Ascending aorta (tissue), 2 donors: ENCODE results near the gene HNRNPA0. TPM values are rescaled to one million over a fixed set of nuclear protein-coding genes. Genes with fewer than 3 reads are reported as not detected.

Experiments
- DNase-seq, 2 donors: peaks; one replicate each; pipeline ENCODE4 v3.0.0-alpha.2; 2019; ENCODE audit warnings: low spot score in 2 of 2
- H3K27ac ChIP-seq, 2 donors: fragments of 200-600 bp; sonication (generic); one replicate each; pipeline ENCODE4 v1.5.1; 2016 to 2017; ENCODE audit warnings: mild to moderate bottlenecking in 1 of 2
- H3K27me3 ChIP-seq: fragments of 200-600 bp; sonication (generic); one replicate; pipeline ENCODE4 v1.5.1; 2017
- H3K36me3 ChIP-seq, 2 donors: fragments of 200-600 bp; sonication (generic); one replicate each; pipeline ENCODE4 v1.5.1; 2016
- H3K4me1 ChIP-seq, 2 donors: fragments of 200-600 bp; sonication (generic); one replicate each; pipeline ENCODE4 v1.5.1; 2016 to 2017; ENCODE audit warnings: mild to moderate bottlenecking in 1 of 2
- H3K4me3 ChIP-seq, 2 donors: fragments of 200-600 bp; sonication (generic); one replicate each; pipeline ENCODE4 v1.5.1; 2016 to 2017; ENCODE audit warnings: mild to moderate bottlenecking in 1 of 2
- H3K9me3 ChIP-seq, 2 donors: fragments of 200-600 bp; sonication (generic); one replicate each; pipeline ENCODE4 v1.5.1; 2016
- intact Hi-C: fragments of 100-400 bp; cut with DNase I; formaldehyde crosslinking; loops from one replicate; pipeline ENCODE4 v1.15.1; 2023
- total RNA-seq: library from RNA; depleted of rRNA; stranded (reverse); fragments of >200 nt; gene quantifications from one replicate; pipeline ENCODE4 v1.1.0, GENCODE V29; 2016
- TF ChIP-seq, protein P1 (sequence below), 3 experiments: fragments of 200-600 bp in 2 of 3; fragments of 450-650 bp in 1 of 3; sonication (generic) in 2 of 3; IDR thresholded peaks; one replicate each; pipeline ENCODE4 v1.5.1; 2016 to 2019; ENCODE audit warnings: antibody characterized with exemption in 3 of 3, mild to moderate bottlenecking in 1 of 3, moderate library complexity in 1 of 3

Gene HNRNPA0
- total RNA-seq, 1 donor from 2014 or later, result 8.6 TPM

DNA sequence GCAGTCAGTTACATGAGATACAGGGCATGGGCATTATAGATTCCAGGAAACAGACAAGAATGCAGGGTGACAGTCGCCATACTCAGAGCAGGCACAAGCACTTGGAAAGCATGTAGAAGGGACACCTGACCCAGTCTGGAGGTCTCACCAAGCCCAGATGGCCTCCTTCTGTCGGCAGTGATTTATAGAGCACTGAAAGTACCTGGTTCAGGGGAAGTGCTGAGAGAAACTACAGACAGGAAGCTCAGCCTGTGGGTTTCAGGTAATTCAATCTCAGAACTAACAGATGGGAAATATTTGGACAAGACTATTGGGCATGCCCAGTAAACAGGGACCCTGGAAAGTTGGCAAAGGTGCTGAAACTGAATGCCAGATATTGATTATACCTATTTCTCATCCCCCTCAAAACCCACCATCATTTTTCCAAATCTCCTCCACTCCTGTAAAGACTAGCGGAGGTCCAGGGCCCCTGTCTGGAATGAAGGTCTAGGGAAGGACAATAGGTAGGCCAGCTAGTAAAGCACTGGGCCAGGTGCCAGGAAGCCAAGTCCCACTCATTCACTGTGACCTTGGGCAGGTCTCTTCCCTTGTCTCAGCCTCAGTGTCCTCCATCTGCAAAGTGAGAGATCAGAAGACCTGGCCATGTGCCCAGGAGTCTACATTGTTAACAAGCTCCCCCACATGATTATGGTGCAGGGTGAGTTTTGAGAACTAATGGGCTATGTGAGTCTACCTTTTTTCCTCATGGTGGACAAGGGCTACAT is 45.2 kb downstream of the HNRNPA0 start:
- Histone ChIP-seq H3K36me3 (no peaks in the 10 kb centered on the region), H3K27me3 (no peaks in the 10 kb centered on the region), H3K4me1 (no peaks in the 10 kb centered on the region), H3K4me3 (no peak overlapping the region), H3K27ac (no peak overlapping the region), H3K9me3 (peaks cover 0 to 9% of the 10 kb centered on the region in 2 donors)
- DNase-seq, result no peak
- intact Hi-C loops, result no loop called here
- TF ChIP-seq, protein P1, sequence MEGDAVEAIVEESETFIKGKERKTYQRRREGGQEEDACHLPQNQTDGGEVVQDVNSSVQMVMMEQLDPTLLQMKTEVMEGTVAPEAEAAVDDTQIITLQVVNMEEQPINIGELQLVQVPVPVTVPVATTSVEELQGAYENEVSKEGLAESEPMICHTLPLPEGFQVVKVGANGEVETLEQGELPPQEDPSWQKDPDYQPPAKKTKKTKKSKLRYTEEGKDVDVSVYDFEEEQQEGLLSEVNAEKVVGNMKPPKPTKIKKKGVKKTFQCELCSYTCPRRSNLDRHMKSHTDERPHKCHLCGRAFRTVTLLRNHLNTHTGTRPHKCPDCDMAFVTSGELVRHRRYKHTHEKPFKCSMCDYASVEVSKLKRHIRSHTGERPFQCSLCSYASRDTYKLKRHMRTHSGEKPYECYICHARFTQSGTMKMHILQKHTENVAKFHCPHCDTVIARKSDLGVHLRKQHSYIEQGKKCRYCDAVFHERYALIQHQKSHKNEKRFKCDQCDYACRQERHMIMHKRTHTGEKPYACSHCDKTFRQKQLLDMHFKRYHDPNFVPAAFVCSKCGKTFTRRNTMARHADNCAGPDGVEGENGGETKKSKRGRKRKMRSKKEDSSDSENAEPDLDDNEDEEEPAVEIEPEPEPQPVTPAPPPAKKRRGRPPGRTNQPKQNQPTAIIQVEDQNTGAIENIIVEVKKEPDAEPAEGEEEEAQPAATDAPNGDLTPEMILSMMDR (IDR thresholded peaks at IDR 0.05), result no peak

DNA sequence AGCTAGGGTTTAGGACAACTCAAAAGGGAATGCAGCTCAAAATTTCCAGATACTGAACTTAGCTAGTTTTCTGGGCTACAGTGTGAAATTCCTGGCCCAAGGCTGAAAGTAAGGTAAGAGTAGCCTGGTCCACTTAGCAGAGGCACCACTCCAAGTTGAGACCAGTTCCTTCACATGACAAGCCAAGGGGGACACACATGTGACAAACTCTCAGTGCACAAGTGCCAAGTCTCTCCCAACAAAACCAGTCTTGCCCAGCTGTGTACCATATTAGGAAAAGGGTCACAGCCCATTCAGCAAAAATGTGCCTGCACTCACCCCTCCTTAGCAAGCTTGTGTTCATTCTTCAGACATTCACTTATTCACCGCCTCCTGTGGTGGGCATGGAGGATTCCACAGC is 46.1 kb downstream of the HNRNPA0 start:
- Histone ChIP-seq H3K4me1 (no peaks in the 10 kb centered on the region), H3K27ac (no peak overlapping the region), H3K4me3 (no peak overlapping the region), H3K27me3 (no peaks in the 10 kb centered on the region), H3K9me3 (peaks cover 0 to under 1% of the 10 kb centered on the region in 2 donors), H3K36me3 (no peaks in the 10 kb centered on the region)
- TF ChIP-seq, protein P1 (IDR thresholded peaks at IDR 0.05), result no peak
- intact Hi-C loops, result no loop called here
- no peak for DNase-seq

DNA sequence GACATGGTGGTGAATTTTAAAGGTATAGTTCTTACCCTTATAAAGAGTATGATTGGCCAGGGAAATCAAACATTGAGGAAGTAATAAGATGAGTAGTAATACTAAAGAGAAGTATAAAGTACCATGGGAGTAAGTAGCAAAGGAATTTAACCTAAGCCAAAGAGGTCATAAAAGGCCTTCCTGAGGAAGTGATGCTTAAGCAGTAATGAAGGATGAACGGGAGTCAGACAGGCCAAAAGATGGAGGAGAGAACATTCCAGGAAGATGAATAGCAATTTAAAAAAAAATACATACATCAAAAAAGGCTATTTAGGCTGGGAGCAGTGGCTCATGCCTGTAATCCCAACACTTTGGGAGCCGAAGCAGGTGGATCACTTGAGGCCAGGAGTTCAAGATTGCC is 47.3 kb downstream of the HNRNPA0 start:
- Histone ChIP-seq H3K27me3 (no peaks in the 10 kb centered on the region), H3K36me3 (no peaks in the 10 kb centered on the region), H3K4me1 (no peaks in the 10 kb centered on the region), H3K27ac (no peak overlapping the region), H3K9me3 (no peaks in the 10 kb centered on the region), H3K4me3 (no peak overlapping the region)
- intact Hi-C loops, result no loop called here
- DNase-seq, result no peak
- TF ChIP-seq, protein P1 (IDR thresholded peaks at IDR 0.05), result no peak

- intact Hi-C loops, result no loop called here
- TF ChIP-seq, protein P1 (IDR thresholded peaks at IDR 0.05), result no peak
- no peaks in the 10 kb centered on the region for H3K4me1 ChIP-seq
- H3K4me3 ChIP-seq, result no peak overlapping the region
- no peaks in the 10 kb centered on the region for H3K27me3 ChIP-seq
- no peak overlapping the region for H3K27ac ChIP-seq
- no peak for DNase-seq
- no peaks in the 10 kb centered on the region for H3K36me3 ChIP-seq
- no peaks in the 10 kb centered on the region for H3K9me3 ChIP-seq
These were observed 49.1 kb downstream of the HNRNPA0 start for GRCh38 chr5:137705106-137705505.

- no peak for DNase-seq
- Histone ChIP-seq H3K4me3 (no peak overlapping the region), H3K4me1 (peaks cover 0 to 7% of the 10 kb centered on the region in 2 donors), H3K9me3 (no peaks in the 10 kb centered on the region), H3K36me3 (no peaks in the 10 kb centered on the region), H3K27me3 (no peaks in the 10 kb centered on the region), H3K27ac (no peak overlapping the region)
- TF ChIP-seq, protein P1 (IDR thresholded peaks at IDR 0.05), result no peak
- intact Hi-C loops, result no loop called here
These were observed 50.6 kb downstream of the HNRNPA0 start for GRCh38 chr5:137703565-137703964.
